Measurements from ENCODE around the gene REXO5. TPM values are rescaled to one million over a fixed set of nuclear protein-coding genes. Genes with fewer than 3 reads are reported as not detected.
A peak's percentile ranks its signal among the peaks of the same experiment; 100 is the strongest.
"Not testable (repeated sequence)": the region's sequence is repeated elsewhere in the genome, so short reads cannot be mapped to it uniquely, and the experiment has no call there.

The REXO5 gene
- total and polyA plus RNA-seq, 2 of the 13 experiments (the other 11 are each of a cell fraction or from before 2014, with no cell fraction given): 5.9 to 13.1 TPM

GRCh38 chr16:20805684-20806167 is 601 bp upstream of the REXO5 start (continued):
- peak; percentile 76; the same call in 1 of the 2 replicates for TF ChIP-seq ZBTB25 (CRISPR knock-in tag; IDR thresholded peaks at IDR 0.05)
- TF ChIP-seq CREB1, SP1 (IDR thresholded peaks at IDR 0.05): not testable (repeated sequence)
- TF ChIP-seq CREB1 (CRISPR knock-in tag; IDR thresholded peaks at IDR 0.05): peak; percentile 21; the same call in 1 of the 2 replicates
- peak; percentile 45; the same call in 1 of the 2 replicates for TF ChIP-seq SIX1 (CRISPR knock-in tag; IDR thresholded peaks at IDR 0.05; ENCODE audit: borderline replicate concordance)
- 0 out of 2 replicates have a peak, but pooled peaks have one; percentile 60 for TF ChIP-seq SP1 (CRISPR knock-in tag; IDR thresholded peaks at IDR 0.05)
- TF ChIP-seq DPF2 (CRISPR knock-in tag; IDR thresholded peaks at IDR 0.05; ENCODE audit: borderline replicate concordance, low read depth): peak; percentile 72; the same call in 1 of the 2 replicates
- TF ChIP-seq ZSCAN30 (CRISPR knock-in tag; IDR thresholded peaks at IDR 0.05): 0 out of 2 replicates have a peak, but pooled peaks have one; percentile 42
- 0 out of 2 replicates have a peak, but pooled peaks have one; percentile 78 for TF ChIP-seq NKX3-1 (CRISPR knock-in tag; IDR thresholded peaks at IDR 0.05)
- 0 out of 2 replicates have a peak, but pooled peaks have one; percentile 50 for TF ChIP-seq ZNF318 (CRISPR knock-in tag; IDR thresholded peaks at IDR 0.05)
- TF ChIP-seq ZNF142 (CRISPR knock-in tag; IDR thresholded peaks at IDR 0.05): peak; percentile 10; the same call in 1 of the 2 replicates
- 0 out of 2 replicates have a peak, but pooled peaks have one; percentile 6 for TF ChIP-seq SKIL (CRISPR knock-in tag; IDR thresholded peaks at IDR 0.05; ENCODE audit: borderline replicate concordance)

Measured in HepG2 (cell line).